HL-60 (cell line): ENCODE results near the gene CRIM1.

Experiments
- CTCF ChIP-seq: IDR thresholded peaks from one replicate; pipeline ENCODE4 v1.5.1; 2011; ENCODE audit warnings: low read length, control low read depth, inconsistent platforms; ENCODE audit not compliant: insufficient read depth
- POLR2AphosphoS5 ChIP-seq: IDR thresholded peaks from 2 replicates; pipeline ENCODE4 v1.6.1; 2012; ENCODE audit warnings: low read depth

DNA sequence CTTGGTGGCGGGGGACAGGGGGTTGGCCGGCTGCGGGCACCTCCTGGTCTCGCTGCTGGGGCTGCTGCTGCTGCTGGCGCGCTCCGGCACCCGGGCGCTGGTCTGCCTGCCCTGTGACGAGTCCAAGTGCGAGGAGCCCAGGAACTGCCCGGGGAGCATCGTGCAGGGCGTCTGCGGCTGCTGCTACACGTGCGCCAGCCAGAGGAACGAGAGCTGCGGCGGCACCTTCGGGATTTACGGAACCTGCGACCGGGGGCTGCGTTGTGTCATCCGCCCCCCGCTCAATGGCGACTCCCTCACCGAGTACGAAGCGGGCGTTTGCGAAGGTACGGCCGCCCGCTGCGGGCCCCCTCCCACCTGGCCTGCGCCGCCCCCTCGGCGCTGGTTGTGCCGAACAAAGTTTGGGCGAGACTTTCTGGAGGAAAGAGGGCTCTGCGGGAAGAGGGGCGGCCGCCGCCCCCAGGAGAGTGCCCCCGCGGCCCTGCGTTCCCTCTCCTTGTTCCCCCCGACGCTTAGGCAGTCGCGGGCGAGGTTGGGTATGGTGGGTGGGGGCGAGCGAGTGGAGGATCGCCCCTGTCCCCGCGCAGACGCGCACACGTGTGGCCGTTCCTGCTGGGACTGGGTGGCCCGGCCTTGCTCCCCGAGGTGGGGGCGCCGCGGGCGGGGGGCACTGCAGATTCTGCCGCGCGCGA is 866 bp downstream of the CRIM1 start:
- TF ChIP-seq POLR2AphosphoS5 (peak; percentile 17; the same call in 1 of the 2 replicates), CTCF (no peak)
